ENCODE data around the gene SNRNP200. TPM values are rescaled to one million over a fixed set of nuclear protein-coding genes. Genes with fewer than 3 reads are reported as not detected.

The SNRNP200 gene
- total and polyA plus RNA-seq, 4 donors = 28.1 to 75.2 (median 47.5) TPM

DNA sequence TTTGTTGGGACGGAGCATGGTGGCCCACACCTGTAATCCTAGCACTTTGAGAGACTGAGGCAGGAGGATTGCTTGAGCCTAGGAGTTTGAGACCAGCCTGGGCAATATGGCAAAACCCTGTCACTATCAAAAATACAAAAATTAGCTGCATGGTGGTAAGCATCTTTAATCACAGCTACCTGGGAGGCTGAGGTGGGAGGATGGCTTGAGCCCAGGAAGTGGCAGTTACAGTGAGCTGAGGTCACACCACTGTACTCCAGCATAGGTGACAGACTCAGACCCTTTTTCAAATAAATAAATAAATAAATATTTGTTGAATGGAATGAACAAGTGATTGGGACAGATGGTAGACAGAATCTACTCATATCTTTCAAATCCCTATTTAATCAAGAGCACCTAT, 14.1 kb upstream of the SNRNP200 start:
- no peaks in the 10 kb centered on the region for H3K9me3 ChIP-seq (ENCODE audit: control insufficient read depth in 4 of 4, low read length in 3 of 4)
- H3K27ac ChIP-seq (ENCODE audit: low read depth in 1 of 2, low read length in 2 of 2) = no peak overlapping the region
- TF ChIP-seq RXRA (IDR thresholded peaks at IDR 0.05) (no peak), JUND (IDR thresholded peaks at IDR 0.05) (no peak), SP1 (IDR thresholded peaks at IDR 0.05) (no peak), FOXA1 (IDR thresholded peaks at IDR 0.05) (no peak), RAD21 (IDR thresholded peaks at IDR 0.05) (no peak), EGR1 (IDR thresholded peaks at IDR 0.05; ENCODE audit: low read depth in 2 of 2) (no peak), TAF1 (conservative IDR thresholded peaks at IDR 0.05) (no peak), YY1 (IDR thresholded peaks at IDR 0.05) (no peak), GABPA (IDR thresholded peaks at IDR 0.05 in 1 of 2, conservative IDR thresholded peaks at IDR 0.05 in 1 of 2) (no peak), NR2F2 (IDR thresholded peaks at IDR 0.05) (no peak), FOXA2 (IDR thresholded peaks at IDR 0.05) (no peak)
- TF ChIP-seq, protein P1, sequence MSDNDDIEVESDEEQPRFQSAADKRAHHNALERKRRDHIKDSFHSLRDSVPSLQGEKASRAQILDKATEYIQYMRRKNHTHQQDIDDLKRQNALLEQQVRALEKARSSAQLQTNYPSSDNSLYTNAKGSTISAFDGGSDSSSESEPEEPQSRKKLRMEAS (IDR thresholded peaks at IDR 0.05) = no peak
- TF ChIP-seq, protein P2, sequence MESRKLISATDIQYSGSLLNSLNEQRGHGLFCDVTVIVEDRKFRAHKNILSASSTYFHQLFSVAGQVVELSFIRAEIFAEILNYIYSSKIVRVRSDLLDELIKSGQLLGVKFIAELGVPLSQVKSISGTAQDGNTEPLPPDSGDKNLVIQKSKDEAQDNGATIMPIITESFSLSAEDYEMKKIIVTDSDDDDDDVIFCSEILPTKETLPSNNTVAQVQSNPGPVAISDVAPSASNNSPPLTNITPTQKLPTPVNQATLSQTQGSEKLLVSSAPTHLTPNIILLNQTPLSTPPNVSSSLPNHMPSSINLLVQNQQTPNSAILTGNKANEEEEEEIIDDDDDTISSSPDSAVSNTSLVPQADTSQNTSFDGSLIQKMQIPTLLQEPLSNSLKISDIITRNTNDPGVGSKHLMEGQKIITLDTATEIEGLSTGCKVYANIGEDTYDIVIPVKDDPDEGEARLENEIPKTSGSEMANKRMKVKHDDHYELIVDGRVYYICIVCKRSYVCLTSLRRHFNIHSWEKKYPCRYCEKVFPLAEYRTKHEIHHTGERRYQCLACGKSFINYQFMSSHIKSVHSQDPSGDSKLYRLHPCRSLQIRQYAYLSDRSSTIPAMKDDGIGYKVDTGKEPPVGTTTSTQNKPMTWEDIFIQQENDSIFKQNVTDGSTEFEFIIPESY (IDR thresholded peaks at IDR 0.05) = no peak
- TF ChIP-seq, protein P3, sequence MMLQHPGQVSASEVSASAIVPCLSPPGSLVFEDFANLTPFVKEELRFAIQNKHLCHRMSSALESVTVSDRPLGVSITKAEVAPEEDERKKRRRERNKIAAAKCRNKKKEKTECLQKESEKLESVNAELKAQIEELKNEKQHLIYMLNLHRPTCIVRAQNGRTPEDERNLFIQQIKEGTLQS (IDR thresholded peaks at IDR 0.05) = no peak
- TF ChIP-seq, protein P4, sequence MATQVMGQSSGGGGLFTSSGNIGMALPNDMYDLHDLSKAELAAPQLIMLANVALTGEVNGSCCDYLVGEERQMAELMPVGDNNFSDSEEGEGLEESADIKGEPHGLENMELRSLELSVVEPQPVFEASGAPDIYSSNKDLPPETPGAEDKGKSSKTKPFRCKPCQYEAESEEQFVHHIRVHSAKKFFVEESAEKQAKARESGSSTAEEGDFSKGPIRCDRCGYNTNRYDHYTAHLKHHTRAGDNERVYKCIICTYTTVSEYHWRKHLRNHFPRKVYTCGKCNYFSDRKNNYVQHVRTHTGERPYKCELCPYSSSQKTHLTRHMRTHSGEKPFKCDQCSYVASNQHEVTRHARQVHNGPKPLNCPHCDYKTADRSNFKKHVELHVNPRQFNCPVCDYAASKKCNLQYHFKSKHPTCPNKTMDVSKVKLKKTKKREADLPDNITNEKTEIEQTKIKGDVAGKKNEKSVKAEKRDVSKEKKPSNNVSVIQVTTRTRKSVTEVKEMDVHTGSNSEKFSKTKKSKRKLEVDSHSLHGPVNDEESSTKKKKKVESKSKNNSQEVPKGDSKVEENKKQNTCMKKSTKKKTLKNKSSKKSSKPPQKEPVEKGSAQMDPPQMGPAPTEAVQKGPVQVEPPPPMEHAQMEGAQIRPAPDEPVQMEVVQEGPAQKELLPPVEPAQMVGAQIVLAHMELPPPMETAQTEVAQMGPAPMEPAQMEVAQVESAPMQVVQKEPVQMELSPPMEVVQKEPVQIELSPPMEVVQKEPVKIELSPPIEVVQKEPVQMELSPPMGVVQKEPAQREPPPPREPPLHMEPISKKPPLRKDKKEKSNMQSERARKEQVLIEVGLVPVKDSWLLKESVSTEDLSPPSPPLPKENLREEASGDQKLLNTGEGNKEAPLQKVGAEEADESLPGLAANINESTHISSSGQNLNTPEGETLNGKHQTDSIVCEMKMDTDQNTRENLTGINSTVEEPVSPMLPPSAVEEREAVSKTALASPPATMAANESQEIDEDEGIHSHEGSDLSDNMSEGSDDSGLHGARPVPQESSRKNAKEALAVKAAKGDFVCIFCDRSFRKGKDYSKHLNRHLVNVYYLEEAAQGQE (IDR thresholded peaks at IDR 0.05) = no peak
- TF ChIP-seq, protein P5, sequence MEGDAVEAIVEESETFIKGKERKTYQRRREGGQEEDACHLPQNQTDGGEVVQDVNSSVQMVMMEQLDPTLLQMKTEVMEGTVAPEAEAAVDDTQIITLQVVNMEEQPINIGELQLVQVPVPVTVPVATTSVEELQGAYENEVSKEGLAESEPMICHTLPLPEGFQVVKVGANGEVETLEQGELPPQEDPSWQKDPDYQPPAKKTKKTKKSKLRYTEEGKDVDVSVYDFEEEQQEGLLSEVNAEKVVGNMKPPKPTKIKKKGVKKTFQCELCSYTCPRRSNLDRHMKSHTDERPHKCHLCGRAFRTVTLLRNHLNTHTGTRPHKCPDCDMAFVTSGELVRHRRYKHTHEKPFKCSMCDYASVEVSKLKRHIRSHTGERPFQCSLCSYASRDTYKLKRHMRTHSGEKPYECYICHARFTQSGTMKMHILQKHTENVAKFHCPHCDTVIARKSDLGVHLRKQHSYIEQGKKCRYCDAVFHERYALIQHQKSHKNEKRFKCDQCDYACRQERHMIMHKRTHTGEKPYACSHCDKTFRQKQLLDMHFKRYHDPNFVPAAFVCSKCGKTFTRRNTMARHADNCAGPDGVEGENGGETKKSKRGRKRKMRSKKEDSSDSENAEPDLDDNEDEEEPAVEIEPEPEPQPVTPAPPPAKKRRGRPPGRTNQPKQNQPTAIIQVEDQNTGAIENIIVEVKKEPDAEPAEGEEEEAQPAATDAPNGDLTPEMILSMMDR (IDR thresholded peaks at IDR 0.05; ENCODE audit: low read depth, low read length, missing input control) = no peak
- peaks cover 0 to 2% (median 0%) of the 10 kb centered on the region in 4 donors for H3K27me3 ChIP-seq (ENCODE audit: control insufficient read depth in 4 of 4, insufficient read depth in 4 of 4, low read length in 3 of 4)
- DNase-seq (ENCODE audit: low spot score) = no peak
- peaks cover 0 to 17% (median 12%) of the 10 kb centered on the region in 4 donors for H3K4me1 ChIP-seq (ENCODE audit: control insufficient read depth in 4 of 4, insufficient read depth in 4 of 4, low read length in 3 of 4)
- no peak overlapping the region for H3K4me3 ChIP-seq (ENCODE audit: low read depth in 1 of 3, low read length in 3 of 3)
- no peaks in the 10 kb centered on the region for H3K36me3 ChIP-seq (ENCODE audit: control insufficient read depth in 4 of 4, insufficient read depth in 3 of 4, low read depth in 1 of 4, low read length in 3 of 4)
- 89% methylated on average over 1 of the region's 1 CpG for WGBS
- H3K9ac ChIP-seq (ENCODE audit: low read depth in 1 of 2, low read length in 2 of 2) = no peak overlapping the region

DNA sequence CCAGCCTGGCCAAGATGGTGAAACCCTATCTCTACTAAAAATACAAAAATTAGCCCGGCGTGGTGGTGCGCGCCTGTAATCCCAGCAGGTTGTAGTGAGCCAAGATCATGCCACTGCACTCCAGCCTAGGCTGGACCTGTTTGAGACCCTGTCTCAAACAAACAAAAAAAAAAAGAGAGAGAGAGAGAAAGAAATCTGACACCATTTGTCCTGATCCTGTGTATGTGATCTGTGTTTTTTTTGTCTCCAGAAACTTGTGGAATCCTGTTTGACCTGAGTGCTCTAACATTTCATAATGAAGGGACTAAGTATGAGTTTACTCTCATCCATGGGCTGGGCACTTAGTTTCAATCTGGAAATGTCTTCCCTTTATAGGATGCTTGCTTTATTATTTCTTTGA, 13.4 kb upstream of the SNRNP200 start:
- H3K9me3 ChIP-seq (ENCODE audit: control insufficient read depth in 4 of 4, low read length in 3 of 4) = no peaks in the 10 kb centered on the region
- H3K27ac ChIP-seq (ENCODE audit: low read depth in 1 of 2, low read length in 2 of 2) = no peak overlapping the region
- H3K36me3 ChIP-seq (ENCODE audit: control insufficient read depth in 4 of 4, insufficient read depth in 3 of 4, low read depth in 1 of 4, low read length in 3 of 4) = no peaks in the 10 kb centered on the region
- H3K27me3 ChIP-seq (ENCODE audit: control insufficient read depth in 4 of 4, insufficient read depth in 4 of 4, low read length in 3 of 4) = peaks cover 0 to 2% (median 0%) of the 10 kb centered on the region in 4 donors
- WGBS = 94% methylated on average over 4 of the region's 4 CpGs
- H3K9ac ChIP-seq (ENCODE audit: low read depth in 1 of 2, low read length in 2 of 2) = no peak overlapping the region
- H3K4me1 ChIP-seq (ENCODE audit: control insufficient read depth in 4 of 4, insufficient read depth in 4 of 4, low read length in 3 of 4) = peaks cover 0 to 17% (median 12%) of the 10 kb centered on the region in 4 donors
- no peak for DNase-seq (ENCODE audit: low spot score)
- no peak overlapping the region for H3K4me3 ChIP-seq (ENCODE audit: low read depth in 1 of 3, low read length in 3 of 3)
- TF ChIP-seq, protein P1 (IDR thresholded peaks at IDR 0.05) = no peak
- no peak for TF ChIP-seq JUND (IDR thresholded peaks at IDR 0.05)
- TF ChIP-seq GABPA (IDR thresholded peaks at IDR 0.05 in 1 of 2, conservative IDR thresholded peaks at IDR 0.05 in 1 of 2) = no peak
- no peak for TF ChIP-seq RAD21 (IDR thresholded peaks at IDR 0.05)
- TF ChIP-seq EGR1 (IDR thresholded peaks at IDR 0.05; ENCODE audit: low read depth in 2 of 2) = no peak
- TF ChIP-seq, protein P2 (IDR thresholded peaks at IDR 0.05) = no peak
- no peak for TF ChIP-seq RXRA (IDR thresholded peaks at IDR 0.05)
- no peak for TF ChIP-seq HNF4A (conservative IDR thresholded peaks at IDR 0.05)
- TF ChIP-seq FOXA1 (IDR thresholded peaks at IDR 0.05) = no peak
- TF ChIP-seq FOXA2 (IDR thresholded peaks at IDR 0.05) = no peak
- no peak for TF ChIP-seq SP1 (IDR thresholded peaks at IDR 0.05)
- TF ChIP-seq, protein P4 (IDR thresholded peaks at IDR 0.05) = no peak
